ENCODE measurements around the gene GPC6.

The GPC6 gene

DNA sequence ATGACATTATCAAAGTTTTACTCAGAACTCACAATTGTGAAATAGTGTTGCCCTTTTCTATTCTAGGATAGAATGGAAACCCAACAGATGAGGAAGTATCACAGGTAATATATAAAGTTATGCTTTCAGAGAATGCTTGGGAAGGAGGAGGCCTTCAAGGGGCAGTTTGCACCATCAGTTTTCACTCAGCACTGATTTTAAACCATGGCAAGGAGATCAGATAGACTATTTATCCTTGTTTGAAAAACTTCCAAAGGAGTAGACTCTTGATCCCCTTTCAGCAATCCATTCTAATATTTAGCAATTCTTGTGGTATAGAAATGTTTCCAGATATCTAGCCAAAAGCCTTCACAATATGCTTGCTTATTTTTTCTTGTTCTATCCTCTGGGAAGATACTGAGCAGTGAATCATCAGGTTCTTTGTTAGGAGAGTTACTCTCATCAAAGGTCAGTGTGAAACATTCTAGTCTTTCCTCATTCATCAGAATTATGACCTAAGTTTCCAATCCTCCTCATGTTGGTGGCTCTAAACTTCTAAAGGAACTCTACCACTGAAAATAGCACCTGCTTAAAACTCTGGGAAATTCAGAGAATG lies 3.8 kb downstream of the GPC6 start:
- peak; percentile 83 for DNase-seq (ENCODE audit: low read depth)

GRCh38 chr13:93231867-93232266 lies 5.3 kb downstream of the GPC6 start:
- no peak for DNase-seq (ENCODE audit: low read depth)

GRCh38 chr13:93233997-93234416 lies 7.4 kb downstream of the GPC6 start:
- no peak for DNase-seq (ENCODE audit: low read depth)

- DNase-seq (ENCODE audit: low read depth): no peak
These were observed 7.9 kb downstream of the GPC6 start for GRCh38 chr13:93234459-93234858.

- DNase-seq (ENCODE audit: low read depth): peak; percentile 66
These were observed 8.8 kb downstream of the GPC6 start for GRCh38 chr13:93235258-93236015.

- no peak for DNase-seq (ENCODE audit: low read depth)
These were observed 12.1 kb downstream of the GPC6 start for GRCh38 chr13:93238711-93239110.

GRCh38 chr13:93243375-93244063 lies 16.9 kb downstream of the GPC6 start:
- no peak for DNase-seq (ENCODE audit: low read depth)

DNA sequence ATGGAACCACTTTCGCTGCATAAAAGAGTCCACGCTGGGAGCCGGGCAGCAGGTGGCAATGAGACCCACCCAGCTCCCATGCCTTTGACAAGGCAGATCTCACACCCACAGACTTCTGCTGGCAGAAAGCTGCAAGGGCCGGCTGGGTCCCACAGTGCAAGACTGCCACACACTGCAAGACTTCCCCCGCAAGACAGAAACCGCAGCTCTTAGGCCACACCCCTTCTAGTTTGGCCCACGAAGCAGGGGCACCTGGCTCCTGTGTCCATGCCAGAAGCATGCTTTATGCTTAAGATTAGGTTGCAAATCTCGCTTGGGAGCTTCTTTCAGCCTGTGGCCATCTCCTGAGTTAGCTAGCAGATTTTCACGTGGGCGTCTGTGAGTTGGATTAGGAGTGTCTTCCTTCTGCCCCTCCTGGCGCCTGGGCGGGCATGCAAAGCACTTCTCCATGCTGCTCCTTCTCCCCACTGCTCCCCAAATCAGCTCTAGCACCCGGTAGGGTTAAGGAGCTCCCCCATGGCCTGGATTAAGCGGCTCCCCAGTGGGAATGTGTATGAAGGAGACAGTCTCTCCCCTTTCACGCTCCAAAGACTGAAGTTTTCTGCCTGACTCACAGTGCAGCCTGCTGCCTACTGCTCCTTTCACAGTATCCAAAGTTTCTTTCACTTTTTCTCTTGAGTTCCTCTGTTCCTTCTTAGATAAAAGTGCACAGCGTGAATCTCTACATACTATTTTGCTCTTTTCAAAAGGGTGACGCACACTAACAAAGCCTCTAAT lies 17.7 kb downstream of the GPC6 start:
- DNase-seq (ENCODE audit: low read depth): no peak

- peak; percentile 38 for DNase-seq (ENCODE audit: low read depth)
These were observed 18.3 kb downstream of the GPC6 start for GRCh38 chr13:93244918-93245280.

GRCh38 chr13:93246069-93246468 lies 19.5 kb downstream of the GPC6 start:
- DNase-seq (ENCODE audit: low read depth): no peak

- no peak for DNase-seq (ENCODE audit: low read depth)
These were observed 22.0 kb downstream of the GPC6 start for GRCh38 chr13:93248627-93249047.

GRCh38 chr13:93249364-93250306 lies 23.0 kb downstream of the GPC6 start:
- DNase-seq (ENCODE audit: low read depth): no peak

DNA sequence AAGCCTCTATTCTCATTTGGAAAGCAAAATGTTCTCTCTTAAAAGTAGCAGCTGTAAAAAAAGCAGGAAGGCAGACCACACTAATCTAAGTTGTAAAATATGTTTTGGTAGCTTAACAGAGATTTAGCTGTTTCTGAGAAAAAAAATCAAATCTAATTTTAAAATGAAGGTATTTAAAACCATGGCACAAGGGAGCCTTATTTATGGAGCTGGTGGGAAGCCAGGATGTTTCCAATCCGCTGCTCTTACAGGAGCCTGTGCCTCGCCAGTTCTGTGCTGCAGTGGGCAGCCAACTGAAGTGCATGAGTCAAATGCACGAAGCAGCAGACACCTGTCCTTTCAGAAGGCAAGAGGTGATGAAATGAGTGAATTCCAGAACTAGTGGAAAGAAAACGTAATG lies 28.2 kb downstream of the GPC6 start:
- DNase-seq (ENCODE audit: low read depth): no peak

DNA sequence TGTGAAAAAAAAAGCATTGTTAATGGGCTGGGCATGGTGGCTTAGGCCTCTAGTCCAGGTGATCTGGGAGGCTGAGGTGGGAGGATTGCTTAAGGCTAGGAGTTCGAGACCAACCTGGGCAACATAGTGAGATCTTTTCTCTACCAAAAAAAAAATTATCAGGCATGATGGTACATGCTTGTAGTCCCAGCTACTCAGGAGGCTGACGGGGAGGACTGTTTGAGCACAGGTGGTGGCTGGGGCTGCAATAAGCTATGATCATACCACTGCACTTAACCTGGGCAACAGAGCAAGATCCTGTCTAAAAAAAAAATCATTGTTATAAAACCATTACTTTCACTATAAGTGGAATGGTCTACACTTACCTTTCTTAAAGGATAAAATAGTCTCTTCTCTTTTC lies 30.4 kb downstream of the GPC6 start:
- no peak for DNase-seq (ENCODE audit: low read depth)

DNA sequence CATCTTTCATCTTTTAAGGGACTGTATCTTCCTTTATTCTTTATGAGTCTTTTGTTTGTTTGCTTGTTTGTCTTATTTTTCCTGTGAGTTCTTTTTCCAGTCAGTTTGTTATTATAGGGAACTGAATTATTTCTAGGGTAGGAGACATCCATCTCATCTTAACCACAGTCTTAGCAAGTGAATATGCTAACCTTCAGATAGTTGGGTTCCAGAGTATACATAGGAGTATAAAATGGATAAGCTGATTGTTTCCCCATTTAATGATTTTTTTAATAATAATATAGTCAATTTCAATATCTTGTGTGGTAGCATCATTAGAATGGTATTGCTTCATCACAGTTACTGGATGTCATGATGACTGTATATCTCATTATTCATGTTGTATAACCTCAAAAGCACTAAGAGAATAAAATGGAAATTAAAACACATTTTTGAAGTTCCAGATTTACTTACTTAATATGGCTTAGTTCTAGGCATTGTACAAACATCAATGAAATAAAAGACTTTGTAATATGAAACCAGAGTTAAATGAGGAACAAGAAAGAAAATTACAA lies 33.0 kb downstream of the GPC6 start:
- DNase-seq (ENCODE audit: low read depth): no peak

DNA sequence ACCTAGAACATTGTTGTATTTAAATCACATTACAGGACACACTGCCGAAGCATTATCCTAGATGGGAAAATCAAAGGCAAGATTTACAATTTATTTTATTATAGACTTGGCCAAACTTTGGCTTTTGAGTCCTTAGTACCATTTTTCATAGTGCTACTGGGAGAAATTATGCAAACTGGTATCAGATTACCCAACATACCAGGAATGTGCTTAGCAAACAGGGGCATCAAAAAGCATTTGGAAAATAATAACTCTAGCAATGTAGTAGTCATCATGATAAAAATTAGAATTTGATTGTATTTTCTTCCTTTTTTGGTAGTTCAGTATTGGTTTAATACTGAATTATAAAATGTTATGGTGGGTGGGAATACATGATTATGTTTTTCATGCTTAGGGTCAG lies 34.0 kb downstream of the GPC6 start:
- DNase-seq (ENCODE audit: low read depth): no peak

DNA sequence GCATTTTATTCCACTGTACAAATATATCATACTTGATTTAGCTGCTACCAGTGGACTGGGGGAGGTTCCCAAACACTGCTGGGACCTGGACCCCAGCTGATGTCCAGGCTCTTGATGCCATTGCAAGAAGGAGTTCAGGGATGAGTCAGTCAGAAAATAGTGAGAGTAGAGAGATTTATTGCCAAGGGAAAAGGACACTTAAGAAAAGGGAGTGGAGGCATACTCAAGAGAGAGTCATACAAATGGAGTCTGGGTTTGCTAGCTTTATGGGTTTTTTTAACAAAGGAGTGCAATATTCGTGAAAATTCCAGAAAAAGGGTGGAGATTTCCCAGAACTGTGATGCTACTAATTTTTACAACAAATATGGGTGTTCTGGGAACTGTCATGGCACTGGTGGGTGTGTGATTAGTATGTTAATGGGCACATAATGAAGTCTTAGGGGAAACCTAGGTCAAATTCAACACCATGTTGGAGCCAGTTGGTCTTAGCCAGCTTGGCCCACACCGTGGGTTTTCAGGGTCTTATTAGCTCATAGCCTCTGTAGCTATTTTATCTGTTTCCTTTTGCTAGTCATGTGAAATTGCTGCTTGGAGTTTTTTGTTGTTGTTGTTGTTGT lies 36.2 kb downstream of the GPC6 start:
- DNase-seq (ENCODE audit: low read depth): peak; percentile 72

- DNase-seq (ENCODE audit: low read depth): no peak
These were observed 38.3 kb downstream of the GPC6 start for GRCh38 chr13:93264876-93265275.

DNA sequence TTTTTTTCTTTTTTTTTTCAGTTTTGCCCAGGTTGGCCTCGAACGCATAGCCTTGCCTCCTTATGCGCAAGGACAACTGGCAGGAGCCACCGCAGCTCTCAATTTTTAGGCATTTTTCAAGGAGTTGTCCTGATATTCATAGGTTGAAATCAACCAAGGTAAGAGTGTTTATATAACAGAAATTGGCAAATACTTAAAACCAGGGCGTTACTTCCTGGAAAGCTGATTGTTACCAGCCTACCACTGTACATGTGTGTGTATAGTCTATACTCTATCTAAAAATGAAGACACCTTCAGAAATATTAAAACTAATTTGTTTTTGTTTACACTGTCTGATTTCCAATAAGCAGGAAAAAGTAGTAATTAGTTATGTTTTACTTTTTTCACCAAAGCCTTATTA lies 39.2 kb downstream of the GPC6 start:
- no peak for DNase-seq (ENCODE audit: low read depth)

DNA sequence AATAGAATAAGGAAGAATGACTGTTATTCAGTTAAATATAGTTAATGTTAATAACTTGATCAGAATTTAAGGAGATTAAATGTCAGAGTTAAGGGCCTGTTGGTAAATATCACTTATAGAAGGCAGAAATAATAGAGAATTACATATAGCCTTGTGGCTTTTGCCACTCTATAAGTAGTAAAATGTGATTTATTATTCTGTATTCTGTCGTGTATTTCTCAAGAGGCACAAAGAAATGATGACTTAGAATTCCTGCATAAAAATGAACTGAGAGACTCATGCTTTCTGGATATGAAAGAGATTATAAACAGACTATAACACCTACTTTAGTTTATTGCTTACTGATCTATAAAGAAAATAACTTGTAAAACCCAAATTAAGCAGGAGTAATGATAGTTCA lies 40.1 kb downstream of the GPC6 start:
- no peak for DNase-seq (ENCODE audit: low read depth)
